AG04450 (cell line): ENCODE measurements around the gene NSMCE1. TPM values are rescaled to one million over a fixed set of nuclear protein-coding genes. Genes with fewer than 3 reads are reported as not detected.

Source experiments
- CTCF ChIA-PET: fragments of 300-600, 350-600 bp; formaldehyde crosslinking; extraction: SDS; loops from one replicate; lab custom pipeline; 2022; ENCODE audit warnings: antibody characterized with exemption, inconsistent platforms; lab: Charles Lee
- POLR2A ChIA-PET: fragments of 350-600 bp; formaldehyde crosslinking; extraction: SDS; loops from one replicate; lab custom pipeline; 2021; ENCODE audit warnings: antibody characterized with exemption, inconsistent platforms; lab: Yijun Ruan, JAX
- DNase-seq: peaks from one replicate; pipeline ENCODE4 v3.0.0-alpha.2; 2011; ENCODE audit warnings: low read depth, low spot score
- H3K27ac ChIP-seq: one replicate; pipeline ENCODE4 v1.5.1; 2012; ENCODE audit warnings: low read depth, low read length, control low read depth
- H3K27me3 ChIP-seq: one replicate; pipeline ENCODE4 v1.6.0; 2012; ENCODE audit warnings: low read length; ENCODE audit not compliant: control insufficient read depth, insufficient read depth
- H3K4me3 ChIP-seq: 2 replicates; pipeline ENCODE4 v1.5.1; 2011; ENCODE audit warnings: mild to moderate bottlenecking, low read depth, low read length, control low read depth
- H3K9me3 ChIP-seq: 2 replicates; pipeline ENCODE4 v1.5.1; 2012; ENCODE audit warnings: low read length; ENCODE audit not compliant: control insufficient read depth, insufficient read depth
- polyA plus RNA-seq: library from polyadenylated mRNA; depleted of rRNA; stranded (reverse); fragments of >200 nt; gene quantifications from 2 replicates; pipeline ENCODE4 v1.2.3, GENCODE V29; 2011
- TF ChIP-seq, protein P1 (sequence below): IDR thresholded peaks from 2 replicates; pipeline ENCODE4 v1.5.1; 2011; ENCODE audit warnings: low read depth, low read length, control low read depth, inconsistent platforms

Gene NSMCE1
- polyA plus RNA-seq, 1 experiment, result 35.4 TPM

DNA sequence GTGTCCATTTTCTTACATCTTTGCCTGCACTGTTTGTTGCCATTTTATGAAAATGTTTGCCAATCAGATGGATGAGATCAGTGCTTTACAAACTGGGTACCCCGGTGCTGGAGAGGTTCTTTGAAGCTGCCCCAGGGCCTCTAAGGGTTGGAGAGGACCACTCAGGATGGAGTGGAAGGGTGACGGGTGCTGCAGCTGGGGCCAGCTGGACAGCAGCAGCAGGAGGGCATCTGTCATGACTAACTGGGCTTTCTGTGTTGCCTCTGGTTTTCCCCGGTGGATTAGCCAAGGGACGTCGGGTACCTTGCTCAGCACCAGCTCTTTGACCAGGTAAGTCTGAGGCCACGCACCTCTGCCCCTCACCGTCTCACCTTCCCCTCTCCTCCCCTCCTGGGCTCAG is 52.9 kb downstream of the NSMCE1 start:
- Histone ChIP-seq H3K4me3 (no peak overlapping the region), H3K27me3 (no peaks in the 10 kb centered on the region), H3K27ac (no peak overlapping the region), H3K9me3 (no peaks in the 10 kb centered on the region)
- DNase-seq, result no peak
- POLR2A ChIA-PET, result interaction anchor here (2.5 kb wide), 1 partner anchor 12 kb away, joined by 6 read pairs; the partner anchor contains the start of gene KDM8
- TF ChIP-seq, protein P1, sequence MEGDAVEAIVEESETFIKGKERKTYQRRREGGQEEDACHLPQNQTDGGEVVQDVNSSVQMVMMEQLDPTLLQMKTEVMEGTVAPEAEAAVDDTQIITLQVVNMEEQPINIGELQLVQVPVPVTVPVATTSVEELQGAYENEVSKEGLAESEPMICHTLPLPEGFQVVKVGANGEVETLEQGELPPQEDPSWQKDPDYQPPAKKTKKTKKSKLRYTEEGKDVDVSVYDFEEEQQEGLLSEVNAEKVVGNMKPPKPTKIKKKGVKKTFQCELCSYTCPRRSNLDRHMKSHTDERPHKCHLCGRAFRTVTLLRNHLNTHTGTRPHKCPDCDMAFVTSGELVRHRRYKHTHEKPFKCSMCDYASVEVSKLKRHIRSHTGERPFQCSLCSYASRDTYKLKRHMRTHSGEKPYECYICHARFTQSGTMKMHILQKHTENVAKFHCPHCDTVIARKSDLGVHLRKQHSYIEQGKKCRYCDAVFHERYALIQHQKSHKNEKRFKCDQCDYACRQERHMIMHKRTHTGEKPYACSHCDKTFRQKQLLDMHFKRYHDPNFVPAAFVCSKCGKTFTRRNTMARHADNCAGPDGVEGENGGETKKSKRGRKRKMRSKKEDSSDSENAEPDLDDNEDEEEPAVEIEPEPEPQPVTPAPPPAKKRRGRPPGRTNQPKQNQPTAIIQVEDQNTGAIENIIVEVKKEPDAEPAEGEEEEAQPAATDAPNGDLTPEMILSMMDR, result no peak
- CTCF ChIA-PET, result interaction anchor here (1.3 kb wide), 1 partner anchor 19 kb away, joined by 4 read pairs; no protein-coding TSS in a partner anchor

DNA sequence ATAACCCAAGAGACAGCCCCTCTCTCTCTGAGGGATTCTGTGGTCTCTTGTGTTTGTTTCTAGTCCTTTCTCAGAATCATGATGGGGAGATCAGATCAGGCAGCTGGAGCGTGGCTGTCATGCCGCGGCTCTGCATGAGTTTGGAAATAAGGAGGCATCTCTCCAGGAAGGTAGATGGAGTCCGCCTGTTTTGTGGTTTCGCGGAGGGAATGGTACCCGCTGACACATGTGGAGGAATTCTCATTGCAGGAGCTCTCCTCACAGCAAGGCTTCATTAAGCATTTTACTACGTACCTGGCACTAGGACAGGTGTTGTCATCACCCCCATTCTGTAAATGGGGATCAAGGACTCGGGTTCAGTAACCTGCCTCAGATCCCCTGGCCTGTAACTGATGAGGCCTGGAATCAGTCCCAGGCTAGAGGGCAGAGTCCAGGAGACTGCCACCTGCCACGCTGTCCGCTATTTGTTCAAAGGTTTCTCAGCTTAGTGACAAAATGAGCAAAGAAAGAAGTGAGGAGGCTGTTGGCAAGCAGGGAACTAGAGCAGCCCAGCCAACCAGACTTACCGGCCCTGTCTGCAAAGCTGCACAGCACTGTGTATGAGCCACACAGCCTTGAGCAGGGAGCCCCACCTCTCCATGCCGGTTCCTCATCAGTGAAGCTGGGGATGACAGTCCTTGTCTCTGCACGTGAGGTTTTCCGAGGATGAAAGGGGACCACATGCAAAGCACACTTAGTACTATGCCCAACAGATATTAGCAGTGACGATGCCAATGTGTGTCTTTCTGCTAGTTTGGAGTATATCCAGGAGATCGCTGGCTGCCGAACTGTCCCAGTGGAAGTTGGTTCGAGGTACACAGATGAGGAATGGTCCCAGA is 54.2 kb downstream of the NSMCE1 start:
- TF ChIP-seq, protein P1, result no peak
- Histone ChIP-seq H3K4me3 (no peak overlapping the region), H3K27ac (no peak overlapping the region), H3K27me3 (no peaks in the 10 kb centered on the region), H3K9me3 (no peaks in the 10 kb centered on the region)
- DNase-seq, result no peak
- ChIA-PET POLR2A (no interaction called here), CTCF (interaction anchor here (0.7 to 1.3 kb wide), 2 partner anchors 20 to 59 kb away, joined by 3 to 4 read pairs; no protein-coding TSS in a partner anchor)

DNA sequence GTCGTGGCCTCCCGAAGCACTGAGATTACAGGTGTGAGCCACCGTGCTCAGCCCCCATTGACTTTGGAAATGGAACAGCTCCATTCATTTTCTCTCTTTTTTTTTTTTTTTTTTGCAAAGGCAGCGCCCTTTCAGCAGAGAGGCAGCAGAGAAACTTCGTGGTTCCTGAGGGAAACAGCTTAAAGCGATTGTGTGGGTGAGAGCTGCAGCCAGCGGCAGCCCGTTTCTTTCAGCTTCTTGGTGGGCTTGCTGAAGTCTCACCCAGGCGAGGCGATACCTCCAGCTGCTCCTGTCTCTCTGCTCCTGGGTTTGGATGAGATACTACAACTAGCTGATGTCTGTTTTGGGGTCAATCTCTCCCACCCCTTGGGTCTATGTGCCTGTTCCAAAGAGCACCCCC is 57.5 kb downstream of the NSMCE1 start:
- ChIA-PET CTCF (interaction anchor here (2.1 kb wide), 1 partner anchor 25 kb away, joined by 8 read pairs; no protein-coding TSS in a partner anchor), POLR2A (interaction anchor here (0.6 kb wide), 1 partner anchor 9 kb away, joined by 4 read pairs; no protein-coding TSS in a partner anchor)
- H3K4me3 ChIP-seq, result no peak overlapping the region
- no peaks in the 10 kb centered on the region for H3K9me3 ChIP-seq
- TF ChIP-seq, protein P1, result no peak
- no peaks in the 10 kb centered on the region for H3K27me3 ChIP-seq
- DNase-seq, result no peak
- no peak overlapping the region for H3K27ac ChIP-seq

DNA sequence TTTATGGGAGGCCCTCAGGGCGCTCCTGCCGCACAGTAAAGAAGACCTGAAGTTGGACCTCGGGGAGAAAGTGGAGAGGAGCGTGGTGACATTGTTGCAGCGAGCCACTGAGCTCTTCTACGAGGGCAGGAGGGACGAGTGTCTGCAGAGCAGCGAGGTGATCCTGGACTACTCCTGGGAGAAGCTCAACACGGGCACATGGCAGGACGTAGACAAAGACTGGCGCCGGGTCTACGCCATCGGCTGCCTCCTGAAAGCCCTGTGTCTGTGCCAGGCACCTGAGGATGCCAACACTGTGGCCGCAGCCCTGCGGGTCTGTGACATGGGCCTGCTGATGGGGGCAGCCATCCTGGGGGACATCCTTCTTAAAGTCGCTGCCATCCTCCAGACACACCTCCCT is 58.4 kb downstream of the NSMCE1 start:
- H3K27ac ChIP-seq, result no peak overlapping the region
- H3K9me3 ChIP-seq, result no peaks in the 10 kb centered on the region
- H3K4me3 ChIP-seq, result no peak overlapping the region
- no peaks in the 10 kb centered on the region for H3K27me3 ChIP-seq
- TF ChIP-seq, protein P1, result no peak
- CTCF ChIA-PET, result interaction anchor here (1.7 to 2.1 kb wide), 2 partner anchors 25 to 31 kb away, joined by 5 to 8 read pairs; no protein-coding TSS in a partner anchor
- no peak for DNase-seq
- POLR2A ChIA-PET, result no interaction called here

DNA sequence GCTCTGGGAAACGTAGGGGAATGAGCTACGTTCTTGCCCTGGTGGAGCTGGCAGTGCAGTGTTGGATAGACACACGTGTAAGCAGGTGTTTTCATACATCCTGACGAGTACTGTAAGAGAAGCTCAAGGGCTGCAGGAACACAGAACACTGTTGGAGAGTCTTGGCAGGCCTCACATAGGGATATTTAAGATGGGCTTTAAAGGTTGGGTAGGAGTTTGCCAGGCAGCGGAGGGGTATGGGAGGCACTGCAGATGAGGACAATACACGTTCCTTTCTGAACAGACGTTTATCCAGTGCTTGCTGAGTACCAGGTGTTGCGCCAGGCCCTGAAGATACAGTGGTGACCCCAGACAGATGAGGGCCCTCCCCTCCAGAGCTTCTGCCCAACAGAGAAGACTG is 59.0 kb downstream of the NSMCE1 start:
- DNase-seq, result no peak
- ChIA-PET POLR2A (no interaction called here), CTCF (interaction anchor here (1.7 to 2.1 kb wide), 2 partner anchors 26 to 30 kb away, joined by 5 to 8 read pairs; no protein-coding TSS in a partner anchor)
- Histone ChIP-seq H3K9me3 (no peaks in the 10 kb centered on the region), H3K4me3 (no peak overlapping the region), H3K27ac (no peak overlapping the region), H3K27me3 (no peaks in the 10 kb centered on the region)
- TF ChIP-seq, protein P1, result no peak
